GM21737 (cell line): ENCODE measurements around the gene PLEKHA8.
"Not testable (repeated sequence)": the region's sequence is repeated elsewhere in the genome, so short reads cannot be mapped to it uniquely, and the experiment has no call there.

Experiments
- ATAC-seq: cut with Tn5 transposase; IDR thresholded peaks from one replicate; pipeline ENCODE4 v1.9.1; 2021; ENCODE audit warnings: mild to moderate bottlenecking, moderate library complexity; ENCODE audit not compliant: unreplicated experiment

PLEKHA8 gene

GRCh38 chr7:30093420-30093952 lies 65.3 kb downstream of the PLEKHA8 start:
- ATAC-seq, result no peak

DNA sequence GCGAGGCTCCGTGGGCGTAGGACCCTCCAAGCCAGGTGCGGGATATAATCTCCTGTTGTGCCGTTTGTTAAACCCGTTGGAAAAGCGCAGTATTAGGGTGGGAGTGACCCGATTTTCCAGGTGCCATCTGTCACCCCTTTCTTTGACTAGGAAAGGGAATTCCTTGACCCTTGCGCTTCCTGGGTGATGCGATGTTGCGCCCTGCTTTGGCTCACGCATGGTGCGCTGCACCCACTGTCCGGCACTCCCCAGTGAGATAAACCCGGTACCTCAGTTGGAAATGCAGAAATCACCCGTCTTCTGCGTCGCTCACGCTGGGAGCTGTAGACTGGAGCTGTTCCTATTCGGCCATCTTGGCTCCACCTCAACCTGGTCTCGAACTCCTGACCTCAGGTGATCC lies 70.4 kb downstream of the PLEKHA8 start:
- not testable (repeated sequence) for ATAC-seq

GRCh38 chr7:30102281-30102680 lies 74.1 kb downstream of the PLEKHA8 start:
- no peak for ATAC-seq

GRCh38 chr7:30104157-30104556 lies 75.9 kb downstream of the PLEKHA8 start:
- ATAC-seq, result no peak

- ATAC-seq, result no peak
These were observed 84.0 kb downstream of the PLEKHA8 start for GRCh38 chr7:30112103-30112713.

- ATAC-seq, result no peak
These were observed 84.9 kb downstream of the PLEKHA8 start for GRCh38 chr7:30113144-30113543.

DNA sequence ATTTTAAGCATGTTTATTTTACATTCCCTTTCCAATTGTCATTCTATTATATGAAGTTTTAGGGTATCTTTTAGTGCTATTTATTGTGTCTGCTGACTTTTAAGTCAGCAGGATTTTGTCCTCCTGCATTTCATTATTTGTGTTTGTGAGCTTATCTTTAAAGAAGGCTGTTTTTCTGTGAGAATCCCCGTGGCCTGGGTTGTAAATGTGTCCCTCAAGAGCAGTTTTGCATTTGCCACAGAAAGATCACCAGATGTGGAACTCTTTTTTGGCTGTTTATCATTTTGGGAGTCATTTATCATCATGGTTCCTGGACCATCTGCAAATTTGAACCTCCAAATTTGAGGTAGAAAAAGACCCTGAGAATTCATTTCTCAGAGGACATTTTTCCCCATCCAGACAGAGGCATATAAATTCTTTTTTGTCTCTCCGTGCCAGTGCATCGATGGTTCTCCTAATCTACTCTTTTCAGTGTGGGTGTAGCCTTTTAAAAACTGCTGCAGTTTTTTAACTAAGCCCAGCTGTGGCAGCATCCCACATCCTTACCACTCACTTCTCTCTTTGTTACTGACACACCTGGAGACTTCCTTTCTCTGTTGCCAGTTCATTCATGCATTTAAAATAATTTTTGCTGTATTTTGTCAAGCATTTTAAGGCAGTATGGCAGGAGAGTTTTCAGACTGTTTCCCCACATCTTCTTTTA lies 86.5 kb downstream of the PLEKHA8 start:
- ATAC-seq, result no peak

- ATAC-seq, result no peak
These were observed 87.6 kb downstream of the PLEKHA8 start for GRCh38 chr7:30115709-30116297.

DNA sequence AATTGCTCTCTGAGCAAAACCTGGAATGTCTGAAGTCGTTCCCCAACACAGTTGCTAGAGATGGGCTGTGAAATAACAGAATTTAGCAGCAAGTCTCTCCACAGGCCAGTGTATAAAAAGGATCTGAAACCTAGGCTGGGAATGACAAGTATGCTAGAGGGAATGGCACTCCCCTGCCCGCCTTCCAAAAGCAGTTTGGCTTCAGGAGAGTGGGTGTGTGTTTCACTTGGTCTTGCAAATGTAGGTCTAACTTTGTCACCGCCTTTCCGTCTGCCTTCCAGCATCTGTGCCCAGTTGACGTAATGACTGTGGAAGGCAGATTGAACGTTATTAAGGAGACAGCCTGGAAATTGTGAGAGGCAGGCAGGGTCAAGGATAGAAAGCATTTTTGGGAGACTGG lies 88.6 kb downstream of the PLEKHA8 start:
- no peak for ATAC-seq

GRCh38 chr7:30117896-30118295 lies 89.7 kb downstream of the PLEKHA8 start:
- no peak for ATAC-seq

DNA sequence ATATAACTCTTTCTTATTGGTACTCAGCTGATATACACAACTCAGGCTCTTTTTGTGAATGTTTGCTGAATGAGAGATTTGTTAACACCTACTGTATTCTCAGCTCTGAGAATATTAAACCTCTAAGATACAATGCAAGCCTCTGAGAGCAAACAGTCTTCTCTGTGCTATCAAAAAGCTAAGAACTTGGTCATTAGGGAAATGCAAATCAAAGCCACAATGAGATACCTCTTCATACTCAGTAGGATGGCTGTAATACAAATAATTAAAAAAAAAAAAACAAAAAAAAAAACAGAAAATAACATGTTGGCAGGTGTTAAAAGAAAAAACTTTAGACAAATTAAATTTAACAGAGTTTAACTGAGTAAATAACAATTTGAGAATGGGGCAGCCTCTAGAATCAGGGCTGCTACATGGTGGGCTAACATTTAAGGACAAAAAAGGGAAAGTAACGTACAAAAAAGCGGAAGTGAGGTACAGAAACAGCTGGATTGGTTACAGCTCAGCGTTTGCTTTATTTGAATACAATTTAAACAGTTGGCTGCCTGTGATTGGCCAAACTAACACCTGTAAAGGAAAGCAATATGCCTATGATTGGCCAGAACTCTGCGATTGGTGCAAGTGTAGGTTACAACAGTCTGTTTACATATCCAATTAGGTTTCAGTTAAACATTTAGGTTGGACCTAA lies 91.8 kb downstream of the PLEKHA8 start:
- no peak for ATAC-seq

GRCh38 chr7:30133736-30134610 lies 105.8 kb downstream of the PLEKHA8 start:
- ATAC-seq, result no peak

- peak; percentile 82 for ATAC-seq
These were observed 106.5 kb downstream of the PLEKHA8 start, which contains the start of gene MTURN for GRCh38 chr7:30134611-30135300. Gene MTURN (plus strand): TSS chr7:30134986. CDS start chr7:30135137, 151 bp downstream.

DNA sequence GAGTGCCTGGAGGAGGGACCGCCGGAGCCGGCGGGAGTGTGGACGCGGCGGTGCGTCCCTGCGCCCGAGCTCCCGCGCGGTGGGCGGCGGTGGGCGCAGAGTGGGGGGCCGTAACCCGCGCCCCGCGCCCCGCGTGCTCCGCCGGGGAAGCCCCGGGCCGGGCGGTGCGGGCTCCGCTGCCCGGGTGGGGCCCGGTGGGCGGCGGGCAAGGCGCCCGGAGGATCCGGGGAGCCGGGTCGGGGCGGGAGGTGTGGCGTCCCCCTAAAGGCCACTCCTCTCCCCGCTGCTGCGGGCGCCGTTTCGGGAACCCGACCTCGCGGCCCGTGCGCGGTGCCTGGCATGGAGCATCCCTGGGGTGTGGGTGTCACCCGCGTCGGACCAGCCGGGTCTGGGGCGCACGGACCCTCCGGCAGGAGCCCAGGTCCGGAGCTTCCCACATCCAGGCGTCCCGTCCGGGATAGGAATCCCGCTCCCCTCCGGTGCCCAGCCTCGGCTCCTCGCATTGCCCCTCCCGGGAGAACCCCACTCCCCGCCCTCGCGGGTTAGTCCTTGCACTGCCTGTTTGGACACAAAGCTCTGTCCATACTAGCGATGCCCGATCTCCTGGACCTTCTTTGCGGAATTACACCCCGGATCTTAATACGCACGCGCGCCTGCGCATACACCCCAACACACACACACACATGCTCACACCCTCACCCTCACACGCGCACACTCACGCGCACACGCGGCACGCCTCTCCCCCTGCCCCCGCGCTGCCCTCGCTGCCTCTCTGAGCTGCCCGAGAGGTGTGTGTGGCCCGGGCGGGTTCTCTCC lies 107.3 kb downstream of the PLEKHA8 start:
- peak; percentile 28 for ATAC-seq

DNA sequence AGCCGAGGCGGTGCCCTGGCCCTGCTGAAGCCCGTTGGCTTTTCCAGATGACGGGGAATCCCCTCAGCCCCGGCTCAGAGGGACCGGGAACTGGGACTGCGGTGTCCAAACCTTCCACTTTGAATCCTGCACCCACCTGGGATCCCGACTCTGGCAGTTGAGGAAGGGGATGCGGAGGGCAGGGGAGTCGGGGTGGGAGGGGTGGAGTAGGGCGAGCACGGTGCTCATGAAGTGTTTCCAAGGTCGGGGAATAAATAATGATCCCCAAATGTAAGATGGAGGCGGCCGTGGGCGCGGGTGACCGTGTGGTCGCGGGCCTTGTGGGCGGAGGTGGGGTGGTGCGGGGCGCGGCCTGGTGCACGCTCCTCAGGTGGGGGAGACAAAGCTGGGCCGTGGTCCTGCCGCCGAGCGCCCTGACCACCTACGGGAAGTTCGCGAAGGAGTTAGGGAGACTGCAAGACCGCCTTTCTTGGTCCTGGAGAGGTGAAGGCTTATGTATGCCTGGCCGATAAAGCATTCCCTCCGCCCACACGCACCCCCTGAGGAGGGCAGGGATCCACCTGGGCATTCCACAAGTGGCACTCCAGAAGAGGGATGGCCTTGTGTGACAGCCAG lies 108.0 kb downstream of the PLEKHA8 start:
- ATAC-seq, result no peak

DNA sequence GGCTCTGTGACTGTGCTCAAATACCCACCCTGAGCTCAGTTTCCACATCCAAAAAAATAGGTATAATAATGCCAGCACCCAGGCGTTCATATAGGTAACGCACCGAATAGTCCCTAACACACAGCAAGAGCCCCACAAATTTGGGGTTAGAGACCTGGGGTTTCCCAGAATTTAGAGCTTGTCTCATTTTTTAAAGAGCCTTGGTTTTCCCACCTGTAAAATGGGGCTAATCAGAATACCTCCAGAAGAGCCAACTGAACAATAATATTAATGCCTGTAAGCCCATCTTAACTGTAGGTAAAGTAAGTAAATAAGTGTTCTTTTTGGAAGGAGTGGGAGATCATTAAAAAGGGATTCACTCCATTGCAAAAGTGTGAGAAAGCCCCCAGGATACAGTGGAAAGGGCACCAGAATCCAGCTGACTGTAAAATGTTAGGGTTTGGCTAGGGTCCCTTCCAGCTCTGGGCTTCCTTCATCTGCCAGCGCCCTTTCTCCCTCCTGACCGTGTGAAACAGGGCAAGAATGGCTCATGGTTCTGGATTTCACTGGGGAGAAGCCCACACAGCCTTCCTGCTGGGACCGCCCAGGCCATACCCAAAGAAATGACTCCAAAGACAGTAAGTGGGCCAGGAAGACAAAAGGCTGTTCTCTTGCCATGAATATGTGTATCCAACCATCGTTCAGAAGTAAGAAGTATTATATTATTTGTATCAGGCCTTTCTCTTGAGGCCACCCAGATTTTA lies 108.7 kb downstream of the PLEKHA8 start:
- no peak for ATAC-seq

DNA sequence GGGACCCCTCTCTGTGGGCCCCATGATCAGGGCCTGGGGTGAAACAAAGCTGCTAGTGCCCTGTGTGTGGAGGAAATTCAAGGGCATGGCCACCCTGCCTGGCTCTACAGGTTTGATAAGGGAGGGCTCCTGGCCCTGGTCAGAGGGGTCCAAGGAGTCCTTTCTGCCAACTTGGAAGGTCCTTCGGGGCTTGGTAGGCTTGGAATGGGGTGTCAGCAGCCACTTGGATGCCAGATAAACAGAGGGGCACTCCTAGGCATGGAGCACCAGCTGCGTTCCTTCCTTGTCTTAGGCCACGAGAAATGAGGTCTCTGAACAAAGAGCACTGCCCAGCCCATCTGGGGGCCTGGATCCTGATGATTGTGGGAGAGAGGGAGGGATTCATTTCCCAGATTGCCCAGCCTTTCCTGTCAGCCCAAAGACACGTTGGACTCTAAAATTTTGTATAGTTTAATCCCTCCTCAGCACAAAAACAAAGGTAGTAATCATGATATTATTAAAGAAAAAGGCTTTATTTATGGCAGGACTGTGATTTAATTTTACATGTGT lies 111.7 kb downstream of the PLEKHA8 start:
- no peak for ATAC-seq

- ATAC-seq, result no peak
These were observed 112.2 kb downstream of the PLEKHA8 start for GRCh38 chr7:30140456-30140855.
